B cell (primary cell): ENCODE measurements around the gene CAMK2D. TPM values are rescaled to one million over a fixed set of nuclear protein-coding genes. Genes with fewer than 3 reads are reported as not detected.

Source experiments
- ATAC-seq: fragments of 200-7000 bp; cut with Tn5 transposase; one replicate; pipeline ENCODE4 v1.10.0; 2021; ENCODE audit warnings: low read depth, mild to moderate bottlenecking, moderate number of reproducible peaks, moderate library complexity
- CTCF ChIA-PET: fragments of 350-600 bp; sonication (Branson Sonifier 250); formaldehyde crosslinking; loops from one replicate; lab custom pipeline; 2021; ENCODE audit warnings: antibody characterized with exemption, inconsistent platforms; lab: Charles Lee
- POLR2A ChIA-PET: fragments of 350-600 bp; sonication (Branson Sonifier 250); formaldehyde crosslinking; loops from one replicate; lab custom pipeline; 2021; ENCODE audit warnings: antibody characterized with exemption; lab: Charles Lee
- DNase-seq: peaks from one replicate; pipeline ENCODE4 v3.0.0; 2013
- H2AFZ ChIP-seq: 2 replicates; pipeline ENCODE4 v1.6.1; 2012; ENCODE audit warnings: mild to moderate bottlenecking, low read depth, low read length; ENCODE audit not compliant: insufficient read depth, poor library complexity, severe bottlenecking
- H3K27ac ChIP-seq, 2 donors: 1 replicate in 1 of 2; 2 replicates in 1 of 2; pipeline ENCODE4 v1.5.1; 2012 to 2013; ENCODE audit warnings: low read length in 2 of 2, mild to moderate bottlenecking in 2 of 2, moderate library complexity in 1 of 2
- H3K27me3 ChIP-seq, 4 experiments: fragments of 200-600 bp in 1 of 4; sonication (generic) in 1 of 4; replicated peaks in 1 of 4; 1 replicate in 2 of 4; 2 replicates in 2 of 4; pipeline versions ENCODE4 v1.6.1 to v1.7.0; 2013 to 2016; ENCODE audit warnings: low read length in 3 of 4, mild to moderate bottlenecking in 2 of 4, mixed read lengths in 1 of 4, moderate library complexity in 1 of 4; ENCODE audit not compliant: insufficient read depth in 4 of 4, control insufficient read depth in 3 of 4; ENCODE audit errors: control extremely low read depth in 1 of 4
- H3K36me3 ChIP-seq, 2 experiments: replicated peaks in 1 of 2; 1 replicate in 1 of 2; 2 replicates in 1 of 2; pipeline versions ENCODE4 v1.6.1 to v1.7.1; 2013; ENCODE audit warnings: low read length in 1 of 2; ENCODE audit not compliant: insufficient read depth in 2 of 2, control insufficient read depth in 1 of 2; ENCODE audit errors: control extremely low read depth in 1 of 2, extremely low read depth in 1 of 2
- H3K4me1 ChIP-seq, 2 donors: fragments of 200-600 bp in 1 of 2; sonication (generic) in 1 of 2; 1 replicate in 1 of 2; 2 replicates in 1 of 2; pipeline versions ENCODE4 v1.5.1 to v1.6.1; 2013 to 2017; ENCODE audit warnings: low read length in 2 of 2; ENCODE audit not compliant: control insufficient read depth in 2 of 2, insufficient read depth in 2 of 2
- H3K4me2 ChIP-seq: replicated peaks from 2 replicates; pipeline ENCODE3; 2012; ENCODE audit warnings: mild to moderate bottlenecking, low read depth, low read length; ENCODE audit not compliant: poor library complexity, severe bottlenecking
- H3K4me3 ChIP-seq, 5 experiments: fragments of 200-600 bp in 1 of 5; sonication (generic) in 1 of 5; 1 replicate in 3 of 5; 2 replicates in 2 of 5; pipeline versions ENCODE4 v1.5.1 to v1.7.0; 2011 to 2016; ENCODE audit warnings: low read length in 4 of 5, mild to moderate bottlenecking in 4 of 5, low read depth in 2 of 5, control low read depth in 1 of 5, moderate library complexity in 1 of 5; ENCODE audit not compliant: insufficient read depth in 1 of 5; ENCODE audit errors: control extremely low read depth in 1 of 5, extremely low read depth in 1 of 5
- H3K79me2 ChIP-seq: fragments of 200-600 bp; sonication (generic); one replicate; pipeline ENCODE4 v1.6.0; 2016; ENCODE audit warnings: low read length; ENCODE audit not compliant: control insufficient read depth, insufficient read depth
- H3K9ac ChIP-seq: fragments of 200-600 bp; sonication (generic); 2 replicates; pipeline ENCODE4 v1.6.1; 2017; ENCODE audit warnings: mild to moderate bottlenecking, low read length, moderate library complexity
- H3K9me3 ChIP-seq, 3 donors: one replicate each; pipeline versions ENCODE4 v1.6.1 to v1.7.1; 2013; ENCODE audit warnings: low read length in 2 of 3; ENCODE audit not compliant: control insufficient read depth in 2 of 3, insufficient read depth in 1 of 3; ENCODE audit errors: control extremely low read depth in 1 of 3
- H4K20me1 ChIP-seq: 2 replicates; pipeline ENCODE4 v1.6.0; 2012; ENCODE audit warnings: mild to moderate bottlenecking, low read length; ENCODE audit not compliant: insufficient read depth, control insufficient read depth, poor library complexity, severe bottlenecking
- H3K27ac Mint-ChIP-seq: one replicate; pipeline ENCODE4 v1.8.0; 2021; ENCODE audit warnings: mixed read lengths
- H3K27me3 Mint-ChIP-seq: one replicate; pipeline ENCODE4 v1.8.0; 2021; ENCODE audit warnings: mixed read lengths
- H3K4me1 Mint-ChIP-seq: one replicate; pipeline ENCODE4 v1.8.0; 2021; ENCODE audit warnings: mixed read lengths
- H3K4me3 Mint-ChIP-seq: one replicate; pipeline ENCODE4 v1.8.0; 2021; ENCODE audit warnings: mixed read lengths
- H3K9me3 Mint-ChIP-seq: one replicate; pipeline ENCODE4 v1.8.0; 2022; ENCODE audit warnings: mixed read lengths; ENCODE audit not compliant: insufficient read depth
- CTCF ChIP-seq: fragments of 200-600 bp; IDR thresholded peaks from one replicate; pipeline ENCODE4 v1.8.0; 2022; ENCODE audit warnings: antibody characterized with exemption, mild to moderate bottlenecking
- EZH2 ChIP-seq: IDR thresholded peaks from 2 replicates; pipeline ENCODE4 v1.6.1; 2012; ENCODE audit warnings: borderline replicate concordance, low read depth, mild to moderate bottlenecking, moderate library complexity, low read length; ENCODE audit not compliant: insufficient read depth, poor library complexity, severe bottlenecking
- WGBS: methylation state at CpG from one replicate; pipeline ENCODE4 v1.1.5; 2013; ENCODE audit warnings: missing lambda C conversion rate; ENCODE audit not compliant: insufficient coverage; 5-methylcytosine and 5-hydroxymethylcytosine counted together
- intact Hi-C: fragments of 100-400 bp; cut with micrococcal nuclease; formaldehyde crosslinking; loops from one replicate; pipeline ENCODE4 v1.10.0; 2022
- polyA plus RNA-seq: library from polyadenylated mRNA; depleted of rRNA; stranded (reverse); fragments of >200 nt; gene quantifications from 2 replicates; pipeline ENCODE4 v1.2.3, GENCODE V29; 2012
- total RNA-seq, 2 donors: library from RNA; stranded (reverse); fragments of 120-200 nt in 1 of 2; gene quantifications; 1 replicate in 1 of 2; 2 replicates in 1 of 2; pipeline versions ENCODE4 v1.2.3 to v1.2.4, GENCODE V29; 2013 to 2022

Gene CAMK2D
- total and polyA plus RNA-seq, 2 donors (not counting 1 experiment from before 2014, with no cell fraction given) = 26.3 to 57.0 TPM

GRCh38 chr4:113438596-113438995 is 322.9 kb downstream of the CAMK2D start:
- ChIA-PET POLR2A (no interaction called here), CTCF (no interaction called here)
- Mint-ChIP-seq H3K27me3 (no peaks in the 10 kb centered on the region), H3K4me1 (no peaks in the 10 kb centered on the region), H3K9me3 (no peaks in the 10 kb centered on the region), H3K27ac (no peak overlapping the region), H3K4me3 (no peak overlapping the region)
- H3K9ac ChIP-seq = no peak overlapping the region
- H3K4me2 ChIP-seq = no peak overlapping the region
- intact Hi-C loops = no loop called here
- H3K4me3 ChIP-seq = no peak overlapping the region
- no peak overlapping the region for H2AFZ ChIP-seq
- H4K20me1 ChIP-seq = no peaks in the 10 kb centered on the region
- no peak overlapping the region for H3K27ac ChIP-seq
- H3K27me3 ChIP-seq = no peaks in the 10 kb centered on the region
- no peaks in the 10 kb centered on the region for H3K79me2 ChIP-seq
- DNase-seq (no peak), ATAC-seq (no peak)
- 88% methylated on average over 5 of the region's 5 CpGs for WGBS
- H3K4me1 ChIP-seq = no peaks in the 10 kb centered on the region
- H3K9me3 ChIP-seq = peaks cover 0 to 2% (median 0%) of the 10 kb centered on the region in 3 donors
- TF ChIP-seq CTCF = no peak
- TF ChIP-seq EZH2 = no peak
- H3K36me3 ChIP-seq = no peaks in the 10 kb centered on the region

GRCh38 chr4:113437129-113437528 is 324.4 kb downstream of the CAMK2D start:
- Mint-ChIP-seq H3K4me1 (no peaks in the 10 kb centered on the region), H3K4me3 (no peak overlapping the region), H3K27me3 (peaks cover 5% of the 10 kb centered on the region), H3K27ac (no peak overlapping the region), H3K9me3 (no peaks in the 10 kb centered on the region)
- Histone ChIP-seq H3K79me2 (no peaks in the 10 kb centered on the region), H4K20me1 (no peaks in the 10 kb centered on the region), H3K27me3 (peaks cover 0 to 3% (median under 1%) of the 10 kb centered on the region in 4 experiments), H3K36me3 (no peaks in the 10 kb centered on the region), H3K9me3 (peaks cover 0 to 2% (median 0%) of the 10 kb centered on the region in 3 donors), H3K4me1 (no peaks in the 10 kb centered on the region), H3K27ac (no peak overlapping the region), H3K9ac (no peak overlapping the region), H3K4me3 (no peak overlapping the region), H2AFZ (no peak overlapping the region), H3K4me2 (no peak overlapping the region)
- DNase-seq (no peak), ATAC-seq (no peak)
- CTCF ChIA-PET = no interaction called here
- WGBS = 80% methylated on average over 1 of the region's 3 CpGs
- intact Hi-C loops = no loop called here
- POLR2A ChIA-PET = no interaction called here
- TF ChIP-seq EZH2 (no peak), CTCF (no peak)
